AG09319 (cell line): ENCODE data around the gene INVS.
"Not testable (repeated sequence)": the region's sequence is repeated elsewhere in the genome, so short reads cannot be mapped to it uniquely, and the experiment has no call there.

ENCODE experiments used
- DNase-seq: peaks from one replicate; pipeline ENCODE4 v3.0.0-alpha.2; 2010; ENCODE audit warnings: low read depth; ENCODE audit errors: extremely low read depth
- TF ChIP-seq, protein P1 (sequence below): IDR thresholded peaks from 2 replicates; pipeline ENCODE4 v1.5.1; 2011; ENCODE audit warnings: low read depth, mild to moderate bottlenecking, inconsistent platforms, low read length, moderate library complexity

INVS gene

DNA sequence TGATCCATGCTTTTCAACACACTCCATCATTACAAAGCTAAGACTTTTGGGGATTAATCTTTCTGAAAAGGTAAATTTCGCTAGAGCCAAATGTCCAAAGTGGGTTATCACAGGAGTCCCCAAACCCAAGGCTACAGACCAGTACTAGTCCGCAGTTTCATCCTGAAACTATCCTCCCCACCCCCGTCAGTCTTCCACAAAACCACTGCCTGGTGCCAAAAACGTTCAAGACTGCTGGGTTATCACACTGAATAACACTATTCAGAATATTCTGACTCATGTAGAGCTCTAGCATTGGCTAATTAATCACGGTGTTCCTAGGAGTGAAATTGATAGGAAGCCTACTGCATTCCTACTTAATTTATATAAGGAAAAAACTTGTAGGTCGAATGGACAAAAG lies 24.9 kb upstream of the INVS start:
- no peak for DNase-seq
- TF ChIP-seq, protein P1, sequence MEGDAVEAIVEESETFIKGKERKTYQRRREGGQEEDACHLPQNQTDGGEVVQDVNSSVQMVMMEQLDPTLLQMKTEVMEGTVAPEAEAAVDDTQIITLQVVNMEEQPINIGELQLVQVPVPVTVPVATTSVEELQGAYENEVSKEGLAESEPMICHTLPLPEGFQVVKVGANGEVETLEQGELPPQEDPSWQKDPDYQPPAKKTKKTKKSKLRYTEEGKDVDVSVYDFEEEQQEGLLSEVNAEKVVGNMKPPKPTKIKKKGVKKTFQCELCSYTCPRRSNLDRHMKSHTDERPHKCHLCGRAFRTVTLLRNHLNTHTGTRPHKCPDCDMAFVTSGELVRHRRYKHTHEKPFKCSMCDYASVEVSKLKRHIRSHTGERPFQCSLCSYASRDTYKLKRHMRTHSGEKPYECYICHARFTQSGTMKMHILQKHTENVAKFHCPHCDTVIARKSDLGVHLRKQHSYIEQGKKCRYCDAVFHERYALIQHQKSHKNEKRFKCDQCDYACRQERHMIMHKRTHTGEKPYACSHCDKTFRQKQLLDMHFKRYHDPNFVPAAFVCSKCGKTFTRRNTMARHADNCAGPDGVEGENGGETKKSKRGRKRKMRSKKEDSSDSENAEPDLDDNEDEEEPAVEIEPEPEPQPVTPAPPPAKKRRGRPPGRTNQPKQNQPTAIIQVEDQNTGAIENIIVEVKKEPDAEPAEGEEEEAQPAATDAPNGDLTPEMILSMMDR: no peak

DNA sequence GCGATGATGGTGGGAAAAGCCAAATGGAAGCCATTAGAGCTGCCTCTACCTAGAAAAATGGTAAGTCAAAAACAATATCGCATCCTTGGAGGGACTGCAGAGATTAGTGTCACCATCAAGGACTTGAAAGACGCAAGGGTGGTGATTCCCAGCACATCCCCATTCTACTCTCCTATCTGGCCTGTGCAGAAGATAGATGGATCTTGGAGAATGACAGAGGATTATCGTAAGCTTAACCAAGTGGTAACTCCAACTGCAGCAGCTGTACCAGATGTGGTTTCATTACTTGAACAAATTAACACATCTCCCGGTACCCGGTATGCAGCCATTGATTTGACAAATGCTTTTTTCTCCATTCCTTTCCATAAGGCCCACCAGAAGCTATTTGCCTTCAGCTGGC lies 24.1 kb upstream of the INVS start:
- no peak for DNase-seq
- TF ChIP-seq, protein P1: no peak

DNA sequence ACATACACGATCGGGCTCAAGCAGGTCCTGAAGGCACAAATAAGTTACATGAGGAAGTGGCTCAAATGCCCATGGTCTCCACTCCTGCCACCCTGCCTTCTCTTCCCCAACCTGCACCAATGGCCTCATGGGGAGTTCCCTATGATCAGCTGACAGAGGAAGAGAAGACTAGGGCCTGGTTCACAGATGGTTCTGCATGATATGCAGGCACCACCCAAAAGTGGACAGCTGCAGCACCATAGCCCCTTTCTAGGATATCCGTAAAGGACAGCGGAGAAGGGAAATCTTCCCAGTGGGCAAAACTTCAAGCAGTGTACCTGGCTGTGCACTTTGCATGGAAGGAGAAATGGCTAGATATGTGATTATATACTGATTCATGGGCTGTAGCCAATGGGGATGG lies 22.8 kb upstream of the INVS start:
- not testable (repeated sequence) for DNase-seq

DNA sequence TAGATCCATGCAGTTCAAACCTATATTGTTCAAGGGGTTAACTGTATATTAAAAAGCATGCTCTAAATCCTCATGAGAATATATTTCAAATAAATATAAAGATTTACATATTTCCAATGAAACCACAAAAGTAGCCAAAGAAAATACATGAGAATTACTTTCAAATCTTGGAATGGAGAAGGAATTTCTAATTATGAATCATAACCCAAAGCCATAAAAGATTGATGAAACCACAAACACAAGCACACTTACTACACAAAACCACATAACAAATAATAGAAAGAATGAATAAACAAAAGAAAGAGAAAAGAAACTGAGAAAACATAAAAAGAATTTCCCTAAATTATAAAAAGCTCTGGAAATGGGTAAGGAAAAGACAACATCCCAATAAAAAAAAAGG lies 16.3 kb upstream of the INVS start:
- TF ChIP-seq, protein P1: no peak
- no peak for DNase-seq

DNA sequence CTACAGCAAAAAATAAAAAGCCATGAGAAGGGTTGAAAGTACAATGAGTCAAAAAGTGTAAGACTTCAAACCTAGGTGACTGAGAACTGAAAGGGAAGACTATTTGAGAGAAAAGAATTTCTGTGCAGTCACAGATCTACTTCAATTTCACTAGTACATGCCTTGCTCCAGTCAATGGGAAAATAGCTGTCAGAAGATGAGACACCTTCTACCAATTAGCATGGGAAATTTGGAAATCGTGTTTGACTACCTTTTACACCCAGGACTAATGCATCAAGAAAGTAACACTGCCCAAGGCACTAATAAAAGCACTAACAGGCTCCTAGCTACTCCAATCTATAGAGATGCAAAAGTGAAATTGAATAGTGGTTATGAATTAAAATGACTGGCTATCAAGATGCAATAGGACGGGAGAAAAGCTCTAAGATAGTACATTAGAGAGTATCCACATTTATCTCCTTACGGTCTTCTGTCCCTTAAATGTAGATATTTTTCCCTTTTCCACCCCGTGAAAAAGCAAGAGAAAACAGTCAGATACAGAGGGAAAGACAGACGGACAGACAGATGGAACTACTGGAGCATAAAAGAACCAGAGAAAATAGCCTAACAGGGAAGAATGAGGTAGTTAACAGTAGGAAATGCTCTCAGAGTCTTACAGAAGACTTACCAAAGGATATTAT lies 15.5 kb upstream of the INVS start:
- DNase-seq: no peak
- TF ChIP-seq, protein P1: no peak

DNA sequence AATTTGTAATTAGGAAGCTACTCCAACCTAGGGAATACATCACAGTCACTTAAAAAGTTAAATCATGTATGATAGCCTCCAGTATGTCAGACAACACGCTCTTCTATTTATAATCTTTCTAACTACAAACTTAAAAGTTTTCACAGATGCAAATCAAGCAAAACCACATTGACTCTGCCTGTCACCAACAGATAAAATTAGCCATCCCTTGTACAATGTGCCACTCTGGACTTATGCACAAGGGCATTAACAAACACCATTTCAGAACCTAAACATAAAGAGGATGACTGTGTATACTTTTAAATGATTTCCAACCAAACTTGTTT lies 15.0 kb upstream of the INVS start:
- no peak for DNase-seq
- TF ChIP-seq, protein P1: no peak

DNA sequence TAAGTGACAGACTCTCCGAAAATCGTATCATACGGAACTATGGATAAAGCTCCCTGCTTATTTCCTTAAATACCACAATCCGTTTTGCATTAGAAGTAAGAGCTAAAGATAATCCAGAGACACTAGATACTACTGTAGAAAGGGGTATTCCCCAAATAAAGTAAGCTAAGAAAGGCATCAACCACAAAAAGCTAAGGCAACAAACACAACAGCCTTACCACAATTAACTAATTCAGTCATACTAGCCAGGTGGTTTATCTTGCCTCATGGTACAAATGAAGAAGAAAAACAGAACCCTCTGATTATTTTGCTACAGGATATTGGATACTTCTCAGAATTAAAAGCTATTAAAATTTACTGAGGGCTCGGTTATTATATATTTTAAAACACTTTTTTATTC lies 14.3 kb upstream of the INVS start:
- TF ChIP-seq, protein P1: no peak
- DNase-seq: no peak

DNA sequence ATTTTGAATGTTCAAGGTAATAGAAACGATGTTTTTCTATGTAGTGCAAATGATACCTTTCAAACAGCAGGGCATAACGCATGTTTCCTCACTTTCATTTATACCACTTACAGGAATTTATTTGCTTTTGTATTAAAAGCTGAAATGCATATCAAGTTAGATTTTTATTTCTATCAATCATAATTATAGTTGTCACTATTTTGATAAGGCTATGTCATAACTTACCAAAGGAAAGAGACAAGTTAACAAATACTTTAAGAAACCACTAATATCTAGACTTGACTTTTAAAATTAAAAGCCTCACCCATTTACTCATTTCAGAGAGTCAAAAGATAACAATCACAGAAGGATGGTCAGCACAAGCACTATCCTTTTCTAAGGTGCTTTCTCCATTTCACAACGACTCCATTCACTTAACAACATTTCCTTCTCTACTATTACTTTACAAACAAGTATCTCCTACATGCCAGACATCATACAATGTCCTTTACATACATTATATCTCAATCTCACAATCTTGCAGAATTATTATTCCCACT lies 12.9 kb upstream of the INVS start:
- DNase-seq: no peak
- TF ChIP-seq, protein P1: no peak
